Panc1 (cell line): ENCODE measurements around the gene NCBP1. TPM values are rescaled to one million over a fixed set of nuclear protein-coding genes. Genes with fewer than 3 reads are reported as not detected.

Source experiments
- ATAC-seq: fragments of 200-7000 bp; cut with Tn5 transposase; 2 replicates; pipeline ENCODE4 v1.9.1; 2020; ENCODE audit warnings: mild to moderate bottlenecking, moderate library complexity
- BruUV-seq: library from RNA; stranded (reverse); fragments of 400-500 nt; replicated peaks from 2 replicates; lab custom pipeline; 2021; lab: Mats Ljungman, UMichigan
- CTCF ChIA-PET: fragments of 300-600 bp; sonication (Branson Sonifier 250); formaldehyde crosslinking; loops from one replicate; lab custom pipeline; 2022; ENCODE audit warnings: antibody characterized with exemption; lab: Charles Lee
- POLR2A ChIA-PET: fragments of 300-600 bp; sonication (Branson Sonifier 250); formaldehyde crosslinking; loops from one replicate; lab custom pipeline; 2022; ENCODE audit warnings: antibody characterized with exemption; lab: Charles Lee
- DNase-seq: peaks from one replicate; pipeline ENCODE4 v3.0.0-alpha.2; 2010; ENCODE audit warnings: low read depth, low spot score
- H3K27ac ChIP-seq: 2 replicates; pipeline ENCODE4 v1.5.1; 2011; ENCODE audit warnings: mild to moderate bottlenecking, low read length, inconsistent platforms
- H3K27me3 ChIP-seq: fragments of 200-500 bp; sonication (Bioruptor generic); 2 replicates; pipeline ENCODE4 v1.6.0; 2014; ENCODE audit warnings: low read length, inconsistent platforms; ENCODE audit not compliant: control insufficient read depth, insufficient read depth
- H3K36me3 ChIP-seq: fragments of 200-500 bp; sonication (Bioruptor generic); 2 replicates; pipeline ENCODE4 v1.5.1; 2014; ENCODE audit warnings: inconsistent platforms, mild to moderate bottlenecking, low read length, moderate library complexity; ENCODE audit not compliant: control insufficient read depth, insufficient read depth
- H3K4me1 ChIP-seq: 2 replicates; pipeline ENCODE4 v1.5.1; 2011; ENCODE audit warnings: inconsistent platforms, mild to moderate bottlenecking, low read length, moderate library complexity; ENCODE audit not compliant: control insufficient read depth, insufficient read depth
- H3K4me3 ChIP-seq, 2 experiments: 2 replicates each; pipeline ENCODE4 v1.5.1; 2011 to 2012; ENCODE audit warnings: low read depth in 2 of 2, low read length in 2 of 2, mild to moderate bottlenecking in 2 of 2, inconsistent platforms in 1 of 2, moderate library complexity in 1 of 2
- H3K9me3 ChIP-seq: fragments of 200-500 bp; sonication (Bioruptor generic); 2 replicates; pipeline ENCODE4 v1.5.1; 2014; ENCODE audit warnings: low read depth, mild to moderate bottlenecking, inconsistent platforms, low read length, moderate library complexity; ENCODE audit not compliant: control insufficient read depth, insufficient read depth
- POLR2AphosphoS5 ChIP-seq: IDR thresholded peaks from 2 replicates; pipeline ENCODE4 v1.6.1; 2012; ENCODE audit warnings: mild to moderate bottlenecking, low read depth, low read length, moderate library complexity
- SIN3A ChIP-seq: IDR thresholded peaks from 2 replicates; pipeline ENCODE4 v1.6.1; 2012; ENCODE audit warnings: low read depth, mild to moderate bottlenecking, low read length, moderate library complexity, borderline replicate concordance; ENCODE audit not compliant: insufficient read depth
- TCF7L2 ChIP-seq: IDR thresholded peaks from 2 replicates; pipeline ENCODE4 v1.6.1; 2011; ENCODE audit warnings: mild to moderate bottlenecking, low read depth, low read length, inconsistent platforms
- in situ Hi-C: cut with HindIII; loops from 2 replicates; pipeline ENCODE4 v1.10.0; 2016; ENCODE audit warnings: low sequenced_read_pairs, low pct_unique_long_range_greater_than_20kb
- intact Hi-C: fragments of 100-400 bp; cut with micrococcal nuclease; formaldehyde crosslinking; loops from one replicate; pipeline ENCODE4 v1.10.0; 2022; ENCODE audit not compliant: unreplicated experiment
- total RNA-seq: library from RNA; stranded (reverse); gene quantifications from one replicate; pipeline ENCODE4 v1.2.1, GENCODE V29; 2021; ENCODE audit not compliant: unreplicated experiment
- TF ChIP-seq, protein P1 (sequence below), 2 experiments: IDR thresholded peaks; 2 replicates each; pipeline ENCODE4 v1.6.1; 2011 to 2012; ENCODE audit warnings: low read depth in 2 of 2, control low read depth in 1 of 2, low read length in 1 of 2, mild to moderate bottlenecking in 1 of 2, moderate library complexity in 1 of 2; ENCODE audit not compliant: insufficient read depth in 1 of 2
- TF ChIP-seq, protein P2 (sequence below): fragments of 450-650 bp; IDR thresholded peaks from 2 replicates; pipeline ENCODE4 v1.5.1; 2017; ENCODE audit warnings: mild to moderate bottlenecking

The NCBP1 gene
- total RNA-seq, 1 experiment from 2014 or later: 30.1 TPM

DNA sequence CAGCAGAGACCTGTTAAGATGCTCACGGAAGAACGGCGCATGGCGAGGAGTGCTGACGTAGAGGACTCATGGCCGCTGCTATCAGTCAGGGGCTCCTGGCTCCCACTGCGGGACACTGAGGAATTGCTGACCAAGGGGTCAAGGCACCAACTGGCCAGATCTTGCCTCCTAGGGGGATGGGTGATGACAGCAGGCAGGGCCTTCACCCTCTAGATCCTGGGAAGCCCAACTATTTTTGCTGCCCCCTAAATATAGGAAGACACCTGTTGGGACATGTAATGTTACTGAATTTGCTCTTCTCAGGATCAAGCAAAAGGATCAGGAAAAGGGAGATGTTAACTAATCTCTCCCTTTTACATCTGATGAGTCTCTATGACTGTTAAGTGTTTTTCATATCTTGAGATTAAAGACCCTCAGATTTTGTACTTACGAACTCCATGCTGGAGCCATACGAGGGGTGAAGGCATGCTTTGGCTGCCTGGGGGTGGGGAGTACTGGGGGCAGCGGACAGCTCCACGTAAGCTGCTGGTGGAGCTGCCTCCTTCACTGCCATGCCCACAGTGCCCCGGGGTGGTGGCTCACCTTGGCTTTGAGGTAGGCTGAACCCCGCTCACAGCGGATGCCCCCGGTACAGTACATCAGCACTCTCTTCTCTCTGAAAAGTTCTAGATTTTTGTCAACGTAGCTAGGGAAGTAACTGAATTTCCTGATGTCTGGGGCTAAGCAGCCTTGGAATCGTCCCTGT is 28.5 kb upstream of the NCBP1 start:
- Histone ChIP-seq H3K4me1 (no peaks in the 10 kb centered on the region), H3K27me3 (no peaks in the 10 kb centered on the region), H3K4me3 (no peak overlapping the region), H3K27ac (no peak overlapping the region), H3K9me3 (no peaks in the 10 kb centered on the region), H3K36me3 (peaks cover 3% of the 10 kb centered on the region; the same call in 1 of the 2 replicates)
- in situ Hi-C loops (no loop called here), intact Hi-C loops (no loop called here)
- DNase-seq (no peak), ATAC-seq (no peak)
- no peak for TF ChIP-seq POLR2AphosphoS5
- TF ChIP-seq, protein P1, sequence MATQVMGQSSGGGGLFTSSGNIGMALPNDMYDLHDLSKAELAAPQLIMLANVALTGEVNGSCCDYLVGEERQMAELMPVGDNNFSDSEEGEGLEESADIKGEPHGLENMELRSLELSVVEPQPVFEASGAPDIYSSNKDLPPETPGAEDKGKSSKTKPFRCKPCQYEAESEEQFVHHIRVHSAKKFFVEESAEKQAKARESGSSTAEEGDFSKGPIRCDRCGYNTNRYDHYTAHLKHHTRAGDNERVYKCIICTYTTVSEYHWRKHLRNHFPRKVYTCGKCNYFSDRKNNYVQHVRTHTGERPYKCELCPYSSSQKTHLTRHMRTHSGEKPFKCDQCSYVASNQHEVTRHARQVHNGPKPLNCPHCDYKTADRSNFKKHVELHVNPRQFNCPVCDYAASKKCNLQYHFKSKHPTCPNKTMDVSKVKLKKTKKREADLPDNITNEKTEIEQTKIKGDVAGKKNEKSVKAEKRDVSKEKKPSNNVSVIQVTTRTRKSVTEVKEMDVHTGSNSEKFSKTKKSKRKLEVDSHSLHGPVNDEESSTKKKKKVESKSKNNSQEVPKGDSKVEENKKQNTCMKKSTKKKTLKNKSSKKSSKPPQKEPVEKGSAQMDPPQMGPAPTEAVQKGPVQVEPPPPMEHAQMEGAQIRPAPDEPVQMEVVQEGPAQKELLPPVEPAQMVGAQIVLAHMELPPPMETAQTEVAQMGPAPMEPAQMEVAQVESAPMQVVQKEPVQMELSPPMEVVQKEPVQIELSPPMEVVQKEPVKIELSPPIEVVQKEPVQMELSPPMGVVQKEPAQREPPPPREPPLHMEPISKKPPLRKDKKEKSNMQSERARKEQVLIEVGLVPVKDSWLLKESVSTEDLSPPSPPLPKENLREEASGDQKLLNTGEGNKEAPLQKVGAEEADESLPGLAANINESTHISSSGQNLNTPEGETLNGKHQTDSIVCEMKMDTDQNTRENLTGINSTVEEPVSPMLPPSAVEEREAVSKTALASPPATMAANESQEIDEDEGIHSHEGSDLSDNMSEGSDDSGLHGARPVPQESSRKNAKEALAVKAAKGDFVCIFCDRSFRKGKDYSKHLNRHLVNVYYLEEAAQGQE (IDR thresholded peaks at IDR 0.05; ENCODE audit: insufficient read depth in 1 of 2, low read depth in 2 of 2, low read length in 1 of 2): no peak
- TF ChIP-seq, protein P2, sequence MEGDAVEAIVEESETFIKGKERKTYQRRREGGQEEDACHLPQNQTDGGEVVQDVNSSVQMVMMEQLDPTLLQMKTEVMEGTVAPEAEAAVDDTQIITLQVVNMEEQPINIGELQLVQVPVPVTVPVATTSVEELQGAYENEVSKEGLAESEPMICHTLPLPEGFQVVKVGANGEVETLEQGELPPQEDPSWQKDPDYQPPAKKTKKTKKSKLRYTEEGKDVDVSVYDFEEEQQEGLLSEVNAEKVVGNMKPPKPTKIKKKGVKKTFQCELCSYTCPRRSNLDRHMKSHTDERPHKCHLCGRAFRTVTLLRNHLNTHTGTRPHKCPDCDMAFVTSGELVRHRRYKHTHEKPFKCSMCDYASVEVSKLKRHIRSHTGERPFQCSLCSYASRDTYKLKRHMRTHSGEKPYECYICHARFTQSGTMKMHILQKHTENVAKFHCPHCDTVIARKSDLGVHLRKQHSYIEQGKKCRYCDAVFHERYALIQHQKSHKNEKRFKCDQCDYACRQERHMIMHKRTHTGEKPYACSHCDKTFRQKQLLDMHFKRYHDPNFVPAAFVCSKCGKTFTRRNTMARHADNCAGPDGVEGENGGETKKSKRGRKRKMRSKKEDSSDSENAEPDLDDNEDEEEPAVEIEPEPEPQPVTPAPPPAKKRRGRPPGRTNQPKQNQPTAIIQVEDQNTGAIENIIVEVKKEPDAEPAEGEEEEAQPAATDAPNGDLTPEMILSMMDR: no peak
- no peak for TF ChIP-seq TCF7L2
- no peak for TF ChIP-seq SIN3A
- BruUV-seq: no TSS peak
- CTCF ChIA-PET: no interaction called here
- POLR2A ChIA-PET: no interaction called here

DNA sequence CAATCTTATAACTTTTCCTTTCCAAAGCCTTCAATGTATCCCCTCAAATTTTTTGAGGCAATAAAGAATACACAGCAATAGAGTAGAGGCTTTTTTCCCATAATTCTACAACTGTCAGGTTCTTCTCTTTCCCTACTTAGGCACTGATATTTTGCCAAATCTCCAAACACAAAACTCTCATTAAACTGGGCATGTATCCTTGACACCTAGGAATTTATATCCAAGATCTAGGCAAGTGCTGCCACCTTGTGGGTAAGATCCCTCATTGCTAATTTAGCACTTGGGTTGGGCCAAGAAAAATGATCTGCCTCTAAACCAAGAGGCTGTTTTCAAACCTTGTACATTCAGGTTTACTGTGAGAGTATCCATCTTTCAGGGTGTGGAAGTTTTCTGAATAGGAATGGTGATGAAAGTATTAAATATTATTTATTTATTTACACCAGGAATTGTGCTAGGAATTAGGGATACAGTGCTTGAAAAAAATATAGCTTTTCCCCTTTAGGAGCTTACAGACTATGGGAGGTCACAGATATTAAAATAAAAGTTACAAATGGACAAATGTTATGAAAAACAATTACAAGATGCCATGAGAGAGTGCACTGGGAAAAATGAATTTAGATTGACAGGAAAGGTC is 18.1 kb upstream of the NCBP1 start:
- POLR2A ChIA-PET: interaction anchor here (0.6 kb wide), 1 partner anchor 10 kb away, joined by 3 read pairs; no protein-coding TSS in a partner anchor
- no peak overlapping the region for H3K4me3 ChIP-seq
- no peak overlapping the region for H3K27ac ChIP-seq
- no peaks in the 10 kb centered on the region for H3K4me1 ChIP-seq
- no peaks in the 10 kb centered on the region for H3K27me3 ChIP-seq
- BruUV-seq: no TSS peak
- TF ChIP-seq, protein P2: peak; percentile 68; the same call in 1 of the 2 replicates
- no peak for TF ChIP-seq SIN3A
- intact Hi-C loops (loop anchor here (5.0 kb wide), 1 partner anchor 143 kb away; no protein-coding TSS in a partner anchor), in situ Hi-C loops (no loop called here)
- ATAC-seq (peak; percentile 71; the same call in 1 of the 2 replicates), DNase-seq (peak; percentile 18)
- CTCF ChIA-PET: interaction anchor here (0.6 to 1.9 kb wide), 10 partner anchors 17 to 1643 kb away, joined by 3 to 8 read pairs (median 3); no protein-coding TSS in a partner anchor
- no peaks in the 10 kb centered on the region for H3K36me3 ChIP-seq
- no peaks in the 10 kb centered on the region for H3K9me3 ChIP-seq
